K562 (cell line): ENCODE results near the gene GHDC. TPM values are rescaled to one million over a fixed set of nuclear protein-coding genes. Genes with fewer than 3 reads are reported as not detected.

Experiments
- ILK ChIP-seq: fragments of 450-650 bp; IDR thresholded peaks from 2 replicates; pipeline ENCODE4 v1.6.1; 2016; ENCODE audit warnings: missing genetic modification characterization, low read depth, mild to moderate bottlenecking, missing compliant biosample characterization, moderate library complexity, borderline replicate concordance
- MIER1 ChIP-seq: fragments of 450-650 bp; IDR thresholded peaks from 2 replicates; pipeline ENCODE4 v1.6.1; 2016; ENCODE audit warnings: antibody characterized with exemption, mild to moderate bottlenecking, low read depth
- NBN ChIP-seq: fragments of 450-650 bp; IDR thresholded peaks from 2 replicates; pipeline ENCODE4 v1.6.1; 2016; ENCODE audit warnings: low read depth, mild to moderate bottlenecking
- RBBP5 ChIP-seq: fragments of 200-600 bp; sonication (generic); IDR thresholded peaks from 2 replicates; pipeline ENCODE4 v1.6.1; 2012; ENCODE audit warnings: borderline replicate concordance, mild to moderate bottlenecking, low read length, control low read depth, inconsistent platforms; ENCODE audit not compliant: insufficient read depth, poor library complexity, severe bottlenecking
- RFX5 ChIP-seq: IDR thresholded peaks from 2 replicates; pipeline ENCODE4 v1.6.1; 2011; ENCODE audit warnings: low read depth, mild to moderate bottlenecking, improper control_type of control experiment, low read length
- SMAD1 ChIP-seq: fragments of 150-350 bp; IDR thresholded peaks from 2 replicates; pipeline ENCODE4 v1.6.1; 2014; ENCODE audit warnings: low read length, low read depth; ENCODE audit not compliant: partially characterized antibody
- SRSF9 ChIP-seq: fragments of 200-400 bp; formaldehyde crosslinking; IDR thresholded peaks from 2 replicates; pipeline ENCODE4 v1.6.1; 2017; ENCODE audit warnings: low read depth, low read length, borderline replicate concordance
- ZNF584 ChIP-seq: fragments of 200-800 bp; sonication (Bioruptor generic); IDR thresholded peaks from 2 replicates; pipeline ENCODE4 v1.6.1; 2016; ENCODE audit warnings: low read depth, mild to moderate bottlenecking, missing genetic modification characterization, missing compliant biosample characterization
- polyA plus RNA-seq, 8 experiments: library from polyadenylated mRNA; depleted of rRNA in 4 of 8; stranded (reverse) in 5 of 8; unstranded in 3 of 8; fragments of >200 nt; fragmentation: Nextera tagmentation in 2 of 8; fragmentation: Illumina TruSeq in 1 of 8; extraction: Ambion mirVana in 2 of 8; extraction: Trizol in 1 of 8; gene quantifications; 2 replicates each; pipeline versions ENCODE4 v1.2.1 to v1.2.3, GENCODE V29; 2011 to 2014; ENCODE audit warnings: inconsistent platforms in 1 of 8, missing spikeins in 1 of 8
- total RNA-seq, 7 experiments: library from RNA; depleted of rRNA in 6 of 7; stranded (reverse); fragments of >200 nt in 6 of 7; fragmentation: Illumina TruSeq in 2 of 7; extraction: Trizol in 2 of 7; gene quantifications; 2 replicates each; pipeline versions ENCODE4 v1.2.1 to v1.2.3, GENCODE V29; 2011 to 2021; ENCODE audit warnings: low replicate concordance in 1 of 7
- TF ChIP-seq, protein P1 (sequence below), 2 experiments: fragments of 450-650 bp; IDR thresholded peaks; 2 replicates each; pipeline ENCODE4 v1.6.1; 2016
- TF ChIP-seq, protein P2 (sequence below): fragments of 450-650 bp; formaldehyde crosslinking; IDR thresholded peaks from 2 replicates; pipeline ENCODE4 v1.4.0; 2020; ENCODE audit warnings: mild to moderate bottlenecking, moderate library complexity

GHDC gene
- total and polyA plus RNA-seq, 9 of the 15 experiments (the other 6 are each of a cell fraction or from before 2014, with no cell fraction given), result 0.65 to 23.2 (median 11.2) TPM

DNA sequence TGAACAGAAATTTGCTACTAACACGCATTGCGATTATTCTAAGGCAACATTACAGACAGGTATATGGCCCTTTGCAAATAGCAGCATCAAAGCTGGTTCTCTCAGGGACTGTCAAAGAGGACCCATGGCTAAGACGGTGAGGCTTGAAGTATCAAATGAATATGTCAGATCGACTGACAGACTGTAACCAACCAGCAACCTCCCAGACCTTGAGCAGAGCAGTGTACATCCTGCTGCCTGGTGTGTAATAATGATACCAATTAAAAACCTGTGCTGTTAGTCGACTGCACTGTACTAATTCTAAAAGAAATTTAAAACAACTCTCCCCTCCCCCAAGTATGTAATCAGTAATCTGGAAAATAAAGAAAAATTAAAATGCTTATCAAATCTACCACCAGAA, 35.9 kb upstream of the GHDC start (continued):
- TF ChIP-seq, protein P1, sequence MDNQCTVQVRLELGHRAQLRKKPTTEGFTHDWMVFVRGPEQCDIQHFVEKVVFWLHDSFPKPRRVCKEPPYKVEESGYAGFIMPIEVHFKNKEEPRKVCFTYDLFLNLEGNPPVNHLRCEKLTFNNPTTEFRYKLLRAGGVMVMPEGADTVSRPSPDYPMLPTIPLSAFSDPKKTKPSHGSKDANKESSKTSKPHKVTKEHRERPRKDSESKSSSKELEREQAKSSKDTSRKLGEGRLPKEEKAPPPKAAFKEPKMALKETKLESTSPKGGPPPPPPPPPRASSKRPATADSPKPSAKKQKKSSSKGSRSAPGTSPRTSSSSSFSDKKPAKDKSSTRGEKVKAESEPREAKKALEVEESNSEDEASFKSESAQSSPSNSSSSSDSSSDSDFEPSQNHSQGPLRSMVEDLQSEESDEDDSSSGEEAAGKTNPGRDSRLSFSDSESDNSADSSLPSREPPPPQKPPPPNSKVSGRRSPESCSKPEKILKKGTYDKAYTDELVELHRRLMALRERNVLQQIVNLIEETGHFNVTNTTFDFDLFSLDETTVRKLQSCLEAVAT (IDR thresholded peaks at IDR 0.05), result no peak
- TF ChIP-seq SRSF9, result no peak
- no peak for TF ChIP-seq MIER1
- no peak for TF ChIP-seq ILK
- no peak for TF ChIP-seq NBN
- TF ChIP-seq SMAD1, result no peak
- no peak for TF ChIP-seq ZNF584
- TF ChIP-seq, protein P2, sequence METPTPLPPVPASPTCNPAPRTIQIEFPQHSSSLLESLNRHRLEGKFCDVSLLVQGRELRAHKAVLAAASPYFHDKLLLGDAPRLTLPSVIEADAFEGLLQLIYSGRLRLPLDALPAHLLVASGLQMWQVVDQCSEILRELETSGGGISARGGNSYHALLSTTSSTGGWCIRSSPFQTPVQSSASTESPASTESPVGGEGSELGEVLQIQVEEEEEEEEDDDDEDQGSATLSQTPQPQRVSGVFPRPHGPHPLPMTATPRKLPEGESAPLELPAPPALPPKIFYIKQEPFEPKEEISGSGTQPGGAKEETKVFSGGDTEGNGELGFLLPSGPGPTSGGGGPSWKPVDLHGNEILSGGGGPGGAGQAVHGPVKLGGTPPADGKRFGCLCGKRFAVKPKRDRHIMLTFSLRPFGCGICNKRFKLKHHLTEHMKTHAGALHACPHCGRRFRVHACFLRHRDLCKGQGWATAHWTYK (CRISPR knock-in tag), result no peak
- TF ChIP-seq RBBP5, result no peak
- no peak for TF ChIP-seq RFX5
